GM18867 (cell line): ENCODE results near the gene SMC3.
A peak's percentile ranks its signal among the peaks of the same experiment; 100 is the strongest.
"Not testable (repeated sequence)": the region's sequence is repeated elsewhere in the genome, so short reads cannot be mapped to it uniquely, and the experiment has no call there.

Experiments used
- ATAC-seq: cut with Tn5 transposase; IDR thresholded peaks from one replicate; pipeline ENCODE4 v1.9.1; 2021; ENCODE audit warnings: mild to moderate bottlenecking, moderate library complexity; ENCODE audit not compliant: unreplicated experiment

The SMC3 gene

DNA sequence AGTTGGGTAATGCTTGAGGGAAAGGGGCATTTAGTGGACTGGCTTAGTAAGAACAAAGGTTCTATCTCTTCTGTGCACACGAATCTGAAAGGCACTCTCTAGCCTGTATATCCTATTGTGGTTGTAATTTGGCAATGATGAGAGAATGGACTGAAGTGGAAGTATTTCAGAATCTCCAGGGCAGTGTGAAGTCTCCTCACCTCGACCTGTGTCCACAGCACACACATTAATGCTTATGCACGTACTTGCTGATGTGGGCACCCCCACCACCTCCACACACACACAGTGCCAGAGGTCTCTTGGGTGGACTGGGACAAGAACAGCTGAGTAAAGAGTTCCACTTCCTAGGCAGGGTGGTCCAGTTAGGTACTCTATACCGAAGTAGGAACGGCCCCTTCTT, 6.9 kb downstream of the SMC3 start:
- ATAC-seq = no peak

DNA sequence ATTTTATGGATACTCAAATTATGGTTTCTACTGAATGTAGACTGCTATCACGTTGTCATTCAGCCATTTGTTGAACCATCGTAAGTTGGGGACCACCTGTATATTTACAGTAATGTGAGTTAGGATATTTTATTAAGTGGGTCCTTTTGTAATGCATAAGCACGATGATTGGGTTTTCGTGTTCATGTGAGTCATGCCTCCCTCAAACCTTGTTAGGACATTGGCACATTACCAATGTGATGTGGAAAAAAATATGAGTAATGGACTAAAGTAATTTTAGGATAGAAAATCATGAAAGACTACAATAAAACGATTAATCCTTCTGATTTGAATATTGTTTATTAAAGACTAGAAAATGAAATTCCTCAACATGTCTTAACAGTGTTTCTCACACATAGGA, 8.7 kb downstream of the SMC3 start:
- ATAC-seq = no peak

DNA sequence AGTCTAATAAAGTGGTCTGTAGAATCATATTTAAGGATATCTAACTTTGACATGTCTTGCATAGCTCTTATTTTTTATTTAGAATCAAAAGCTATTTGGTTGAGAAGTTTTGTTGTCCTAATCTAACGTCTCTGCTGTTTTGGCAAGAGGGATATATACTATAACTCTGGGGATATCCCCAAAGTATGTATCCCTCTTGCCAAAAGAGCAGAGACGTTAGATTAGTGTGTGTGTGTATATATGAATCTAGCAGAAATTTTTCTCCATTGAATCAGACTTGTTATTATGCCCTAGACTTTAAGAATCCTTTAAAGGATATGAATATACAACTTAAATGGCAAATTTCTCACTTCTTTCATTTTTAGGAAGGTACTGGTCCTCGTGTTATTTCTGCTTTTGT, 9.6 kb downstream of the SMC3 start:
- no peak for ATAC-seq

DNA sequence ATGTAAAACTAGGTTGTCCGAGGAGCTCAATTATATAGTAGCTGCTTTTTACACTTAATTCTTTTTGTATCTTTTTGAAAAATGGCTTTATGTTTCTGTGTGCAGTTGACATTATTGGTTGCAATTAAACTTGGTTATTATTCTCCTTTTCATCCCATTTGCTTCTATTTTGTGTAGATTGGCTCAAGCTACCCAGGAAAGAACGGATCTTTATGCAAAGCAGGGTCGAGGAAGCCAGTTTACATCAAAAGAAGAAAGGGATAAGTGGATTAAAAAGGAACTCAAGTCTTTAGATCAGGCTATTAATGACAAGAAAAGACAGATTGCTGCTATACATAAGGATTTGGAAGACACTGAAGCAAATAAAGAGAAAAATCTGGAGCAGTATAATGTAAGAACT, 16.5 kb downstream of the SMC3 start:
- ATAC-seq = no peak

DNA sequence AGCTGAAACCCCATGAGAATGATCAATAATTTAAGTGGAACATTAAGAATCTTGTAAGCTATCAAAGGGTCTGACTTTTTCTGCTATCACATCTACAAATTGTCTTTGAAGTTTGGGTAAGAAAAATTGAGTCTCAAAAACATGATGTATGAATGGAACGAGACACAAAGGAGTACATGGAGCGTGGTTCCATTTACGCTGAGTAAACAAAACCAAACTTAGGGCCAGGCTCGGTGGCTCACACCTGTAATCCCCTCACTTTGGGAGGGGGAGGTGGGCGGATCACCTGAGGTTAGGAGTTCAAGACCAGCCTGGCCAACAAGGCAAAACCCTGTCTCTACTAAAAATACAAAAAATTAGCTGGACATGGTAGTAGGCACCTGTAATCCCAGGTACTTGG, 24.3 kb downstream of the SMC3 start:
- ATAC-seq = no peak

DNA sequence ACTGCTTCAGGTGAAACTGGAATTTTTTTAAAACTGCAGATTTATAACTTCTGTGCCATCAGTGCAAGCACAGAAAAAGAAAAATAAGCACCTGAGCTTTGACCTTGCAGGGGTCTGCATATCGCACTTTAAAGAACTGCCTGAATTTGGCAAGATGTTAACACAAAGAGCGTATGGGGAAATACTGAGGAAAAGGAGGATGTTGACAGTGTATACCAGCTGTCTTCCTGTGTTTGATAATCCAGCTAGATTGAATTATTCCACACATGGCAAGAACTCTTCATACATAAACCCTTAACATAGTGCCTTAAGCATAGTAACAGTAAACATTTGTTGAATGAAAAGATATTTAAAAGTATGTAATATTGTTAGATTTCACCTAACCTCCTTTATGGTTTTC, 30.0 kb downstream of the SMC3 start:
- ATAC-seq = no peak

DNA sequence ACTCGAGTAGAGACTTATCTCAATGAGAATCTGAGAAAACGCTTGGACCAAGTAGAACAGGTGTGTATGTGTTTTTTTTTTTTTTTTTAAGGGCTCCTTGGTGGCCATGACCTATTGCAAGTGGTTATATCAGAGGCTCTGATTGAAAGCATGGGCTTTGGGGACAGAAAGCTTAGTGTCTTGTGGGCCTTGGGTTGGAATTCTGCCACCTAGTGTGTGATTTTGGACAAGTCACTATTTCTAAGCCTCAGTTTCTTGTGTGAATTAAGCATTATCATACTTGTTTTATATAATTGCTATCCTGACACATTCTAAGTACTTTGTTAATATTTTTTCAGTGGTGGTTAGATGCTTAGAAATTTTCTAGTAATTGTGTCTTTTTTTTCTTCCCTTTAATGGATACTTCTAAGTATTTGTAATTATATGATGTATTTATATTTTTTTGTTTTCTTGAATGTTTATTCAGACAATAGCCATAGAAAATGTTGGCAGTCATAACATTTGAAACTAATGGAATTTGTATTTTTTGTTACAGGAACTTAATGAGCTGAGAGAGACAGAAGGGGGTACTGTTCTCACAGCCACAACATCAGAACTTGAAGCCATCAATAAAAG, 33.1 kb downstream of the SMC3 start:
- no peak for ATAC-seq

DNA sequence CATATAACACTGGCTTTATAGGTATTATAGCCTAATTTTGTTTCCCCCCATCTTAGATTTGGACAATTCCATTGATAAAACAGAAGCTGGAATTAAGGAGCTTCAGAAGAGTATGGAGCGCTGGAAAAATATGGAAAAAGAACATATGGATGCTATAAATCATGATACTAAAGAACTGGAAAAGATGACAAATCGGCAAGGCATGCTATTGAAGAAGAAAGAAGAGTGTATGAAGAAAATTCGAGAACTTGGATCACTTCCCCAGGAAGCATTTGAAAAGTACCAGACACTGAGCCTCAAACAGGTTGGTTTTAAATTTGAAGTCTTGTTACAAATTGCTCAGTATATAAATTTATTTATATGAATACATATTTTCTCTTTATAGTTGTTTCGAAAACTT, 34.1 kb downstream of the SMC3 start:
- no peak for ATAC-seq

DNA sequence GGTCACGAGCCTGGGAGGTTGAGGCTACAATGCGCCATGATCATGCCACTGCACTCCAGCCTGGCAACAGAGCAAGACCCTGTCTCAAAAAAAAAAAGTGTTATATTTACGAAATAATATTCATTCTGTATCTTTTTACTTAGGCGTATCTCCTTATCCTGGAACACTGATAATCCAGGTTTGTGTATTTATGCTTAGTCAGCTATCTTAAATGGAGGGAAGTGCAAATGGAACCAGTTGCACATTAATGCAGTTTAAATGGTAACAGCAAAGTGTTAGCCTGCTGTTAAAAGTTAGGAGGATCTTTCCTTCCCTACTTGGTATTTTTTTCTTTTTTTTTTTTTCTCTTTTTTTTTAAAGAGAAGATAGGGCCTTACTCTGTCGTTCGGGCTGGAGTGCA, 40.6 kb downstream of the SMC3 start:
- ATAC-seq = no peak

DNA sequence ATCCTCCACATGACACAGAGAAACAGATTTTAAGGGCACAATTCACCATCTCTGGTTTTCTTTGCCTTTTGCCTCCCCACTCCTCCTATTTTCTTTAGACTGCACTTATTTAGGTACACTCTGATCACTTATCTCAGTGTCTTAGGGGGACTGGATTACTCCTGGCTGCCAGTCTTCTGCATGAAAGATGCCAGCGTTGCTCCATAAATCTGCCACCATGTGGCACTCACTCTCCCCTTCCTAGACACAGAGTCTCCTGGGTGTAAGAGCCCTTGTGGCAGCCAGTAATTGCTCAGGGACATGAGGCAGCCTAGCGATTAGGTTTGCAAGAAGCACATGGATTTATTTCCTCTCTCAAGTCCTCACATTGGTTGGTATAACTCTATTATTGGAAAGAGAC, 42.1 kb downstream of the SMC3 start:
- ATAC-seq = no peak

DNA sequence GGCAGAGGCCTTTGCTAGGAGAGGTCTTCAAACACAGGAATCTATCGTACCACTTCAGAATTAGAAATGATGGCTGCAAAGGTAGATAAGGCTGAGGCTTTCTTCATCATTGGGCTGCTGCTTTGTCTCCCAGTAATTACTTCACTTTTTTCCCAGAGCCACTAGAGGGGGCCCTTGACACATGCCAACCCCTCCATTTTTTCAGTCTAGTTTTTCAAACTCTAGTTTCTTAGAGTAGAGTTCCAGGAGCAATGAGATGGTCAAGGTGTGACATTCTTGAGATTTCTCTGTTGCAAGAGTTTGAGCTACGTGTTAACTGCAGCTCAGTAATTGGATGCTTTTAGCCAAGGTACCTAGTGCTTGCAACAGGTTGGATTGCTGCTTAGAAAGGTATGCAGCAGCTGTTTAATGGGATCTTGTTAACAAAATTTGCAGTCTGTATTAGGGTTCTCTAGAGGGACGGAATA, 42.8 kb downstream of the SMC3 start:
- peak; percentile 29 for ATAC-seq

DNA sequence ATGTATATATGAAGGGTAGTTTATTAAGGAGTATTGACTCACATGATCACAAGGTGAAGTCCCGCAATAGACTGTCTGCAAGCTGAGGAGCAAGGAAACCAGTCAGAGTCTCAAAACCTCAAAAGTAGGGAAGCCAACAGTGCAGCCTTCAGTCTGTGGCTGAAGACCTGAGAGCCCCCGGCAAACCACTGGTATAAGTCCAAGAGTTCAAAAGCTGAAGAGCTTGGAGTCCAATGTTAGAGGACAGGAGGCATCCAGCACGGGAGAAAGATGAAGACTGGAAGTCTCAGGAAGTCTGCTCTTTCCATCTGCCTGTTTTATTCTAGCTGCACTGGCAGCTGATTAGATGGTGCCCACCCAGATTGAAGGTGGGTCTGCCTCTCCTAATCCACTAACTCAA, 43.3 kb downstream of the SMC3 start:
- not testable (repeated sequence) for ATAC-seq

DNA sequence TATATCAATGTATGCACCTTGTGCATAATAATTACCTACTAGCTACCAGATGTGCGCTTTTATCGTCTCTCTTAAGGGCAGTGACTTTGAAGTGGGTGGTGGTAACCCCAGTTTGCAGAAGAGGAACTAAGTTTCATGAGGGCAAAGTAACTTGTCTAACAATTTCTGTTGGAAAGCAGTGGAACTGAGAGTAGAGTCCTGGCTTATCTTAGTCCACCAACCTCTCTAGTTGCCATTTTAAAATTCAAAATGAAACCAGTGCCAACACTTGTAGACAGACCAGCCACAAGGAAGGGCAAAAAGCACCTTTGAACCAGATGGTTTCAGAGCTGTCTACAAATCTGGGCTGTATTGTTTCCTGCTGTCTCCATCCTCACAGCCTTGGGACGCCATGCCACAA, 44.6 kb downstream of the SMC3 start:
- ATAC-seq = peak; percentile 36

DNA sequence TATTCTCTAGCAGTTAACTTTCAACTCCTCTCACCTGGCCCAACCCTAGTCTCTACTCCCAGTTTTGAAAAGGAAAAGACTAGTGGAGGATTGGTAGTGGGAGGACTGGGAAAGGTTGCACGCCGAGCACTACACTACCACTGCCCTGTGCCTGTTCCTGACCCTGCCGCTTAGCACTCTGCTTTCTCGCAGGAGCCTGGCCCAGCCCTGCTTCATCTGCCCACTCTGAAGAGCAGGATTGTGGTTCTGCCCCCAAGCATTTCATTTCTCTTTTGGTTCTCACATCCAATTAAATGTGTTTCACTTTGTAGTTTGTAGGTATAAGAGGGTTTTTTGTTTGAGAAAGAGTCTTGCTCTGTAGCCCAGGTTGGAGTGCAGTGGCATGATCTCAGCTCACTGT, 45.1 kb downstream of the SMC3 start:
- ATAC-seq = no peak

DNA sequence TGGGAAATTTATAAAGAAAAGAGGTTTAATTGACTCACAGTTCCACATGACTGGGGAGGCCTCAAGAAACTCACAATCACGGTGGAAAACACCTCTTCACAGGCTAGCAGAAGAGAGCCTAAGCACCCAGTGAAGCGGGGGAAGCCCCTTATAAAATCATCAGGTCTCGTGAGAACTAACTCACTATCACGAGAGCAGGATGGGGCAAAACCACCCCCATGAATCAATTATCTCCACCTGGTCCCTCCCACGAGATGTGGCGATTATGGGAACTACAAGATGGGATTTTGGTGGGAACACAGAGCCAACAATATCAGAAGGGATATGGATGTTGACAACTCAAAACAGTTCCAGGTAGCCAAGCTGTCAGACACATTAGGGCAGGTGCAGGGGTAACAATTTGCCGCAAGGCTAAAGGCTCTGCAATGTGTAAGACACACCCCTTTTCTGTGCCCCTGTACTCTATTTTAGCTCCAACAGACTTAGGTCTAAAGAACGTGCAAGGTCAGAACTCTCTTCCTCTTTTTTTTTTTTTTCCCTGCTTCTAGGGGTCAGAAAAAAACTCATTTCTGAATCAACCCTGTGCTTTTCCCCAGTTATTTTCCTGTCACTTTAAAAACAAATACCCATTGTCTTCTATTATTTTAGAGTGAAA, 46.0 kb downstream of the SMC3 start:
- ATAC-seq = peak; percentile 17

DNA sequence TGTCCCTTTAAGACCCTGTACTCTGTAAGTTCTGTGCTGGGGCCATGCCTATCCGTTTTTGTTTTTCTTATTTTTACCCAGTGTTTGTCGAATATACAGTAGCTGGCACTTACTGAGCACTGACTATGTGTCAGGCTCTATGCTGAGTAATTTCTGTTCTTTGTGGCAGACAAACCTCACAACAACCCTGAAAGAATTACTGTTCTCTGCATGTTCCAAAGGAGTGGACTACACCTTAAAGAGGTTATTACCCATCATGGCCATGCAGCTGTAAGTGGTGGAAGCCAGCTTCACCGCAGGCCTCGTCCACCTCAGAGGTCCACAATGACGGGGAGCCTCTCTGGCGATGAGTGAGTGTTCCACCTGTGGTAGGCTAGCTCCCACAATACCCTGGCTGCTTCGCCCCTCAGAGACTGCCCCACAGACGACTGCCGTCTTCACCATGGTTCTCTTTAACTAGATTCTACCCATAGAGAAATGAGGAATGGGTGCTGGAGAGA, 46.6 kb downstream of the SMC3 start:
- peak; percentile 53 for ATAC-seq

DNA sequence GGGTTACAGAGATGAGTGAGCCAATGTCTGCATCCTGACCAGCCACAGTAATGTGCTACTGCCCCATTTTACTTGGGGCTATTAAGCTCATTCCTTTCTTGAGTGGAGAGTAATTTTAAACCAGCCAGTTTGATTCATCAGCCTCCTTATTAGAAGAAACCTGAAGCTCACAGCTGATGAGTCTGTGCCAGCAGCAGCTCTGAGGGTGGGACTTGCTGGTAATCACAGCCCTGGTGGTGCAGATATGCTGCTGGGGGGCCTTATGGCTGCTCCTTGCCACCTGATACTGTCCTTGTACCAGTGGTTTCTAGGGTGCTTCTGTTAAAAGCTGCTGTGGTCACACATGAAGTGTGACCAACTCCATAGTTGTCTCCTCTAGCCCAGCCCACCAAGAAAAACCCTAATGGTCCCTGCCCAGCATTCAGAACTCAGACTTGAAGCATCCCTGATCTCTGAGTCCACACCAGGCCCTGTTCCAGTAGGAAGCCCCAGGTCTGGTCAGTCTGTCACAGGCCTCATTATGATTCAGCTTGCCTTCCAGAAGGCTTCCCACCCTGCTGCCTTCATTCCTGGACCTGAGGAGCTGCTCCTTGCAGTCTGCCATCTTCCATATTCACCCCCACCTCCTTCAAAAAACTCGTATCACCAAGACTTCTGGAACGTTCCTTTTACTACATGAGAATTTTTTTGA, 47.7 kb downstream of the SMC3 start:
- ATAC-seq = no peak

DNA sequence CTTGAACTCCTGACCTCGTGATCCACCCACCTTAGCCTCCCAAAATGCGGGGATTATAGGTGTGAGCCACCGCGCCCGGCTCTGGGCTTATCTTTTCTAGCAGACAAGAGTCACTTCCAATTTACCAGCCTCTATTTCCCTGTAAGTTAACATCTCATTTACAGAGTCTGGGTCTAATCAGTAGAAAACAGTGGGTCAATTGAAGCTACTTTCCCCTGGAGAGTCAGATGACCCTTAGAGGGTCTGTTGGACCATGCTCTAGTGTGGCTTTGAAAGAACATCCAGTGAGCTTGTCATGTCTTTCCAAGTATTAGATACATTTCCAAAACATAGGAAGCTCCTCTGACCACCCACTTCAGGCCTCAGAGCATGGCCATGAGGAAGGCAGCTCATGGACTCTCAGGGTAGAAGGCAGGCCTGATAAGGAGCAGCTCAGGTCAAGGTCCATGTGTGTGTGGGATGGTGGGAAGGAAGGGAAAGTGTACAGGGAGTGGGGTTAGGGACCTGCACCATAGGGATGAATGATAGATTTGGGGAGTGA, 49.1 kb downstream of the SMC3 start:
- no peak for ATAC-seq

DNA sequence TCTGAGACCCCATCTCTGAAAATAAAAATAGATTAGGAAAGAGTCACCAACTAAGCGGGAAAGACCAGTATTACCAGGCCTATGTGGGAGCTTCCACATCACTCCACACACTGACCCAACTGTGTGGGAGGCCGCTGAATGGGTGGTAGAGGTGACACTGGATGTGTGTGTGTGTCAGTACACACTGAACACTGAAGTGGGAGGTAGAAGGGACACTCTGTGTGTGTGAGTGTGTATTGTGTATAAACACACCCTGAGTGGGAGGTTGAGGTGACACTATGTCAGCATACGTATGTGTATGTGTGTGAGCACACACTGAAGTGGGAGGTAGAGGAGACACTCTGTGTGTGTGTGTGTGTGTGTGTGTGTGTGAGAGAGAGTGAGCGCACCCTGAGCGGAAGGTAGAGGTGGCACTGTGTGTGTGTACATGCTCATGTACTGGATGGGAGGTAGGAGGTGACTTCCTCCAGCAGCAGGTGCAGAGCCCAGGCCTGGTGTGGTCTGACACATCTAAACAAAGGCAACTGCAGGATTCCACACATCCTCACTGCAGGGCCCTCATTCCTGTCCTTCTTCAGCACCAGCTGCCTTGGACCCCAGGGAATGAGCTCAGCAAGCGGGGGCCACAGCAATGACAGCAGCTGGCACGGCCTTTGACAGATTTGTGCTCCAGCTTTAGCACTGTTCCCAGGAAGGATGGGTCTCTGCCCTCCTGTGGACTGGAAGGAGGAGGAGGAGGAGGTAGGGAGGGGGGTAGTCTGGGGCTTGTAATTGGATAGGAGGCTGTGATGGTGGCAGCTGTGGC, 50.1 kb downstream of the SMC3 start:
- ATAC-seq = no peak

DNA sequence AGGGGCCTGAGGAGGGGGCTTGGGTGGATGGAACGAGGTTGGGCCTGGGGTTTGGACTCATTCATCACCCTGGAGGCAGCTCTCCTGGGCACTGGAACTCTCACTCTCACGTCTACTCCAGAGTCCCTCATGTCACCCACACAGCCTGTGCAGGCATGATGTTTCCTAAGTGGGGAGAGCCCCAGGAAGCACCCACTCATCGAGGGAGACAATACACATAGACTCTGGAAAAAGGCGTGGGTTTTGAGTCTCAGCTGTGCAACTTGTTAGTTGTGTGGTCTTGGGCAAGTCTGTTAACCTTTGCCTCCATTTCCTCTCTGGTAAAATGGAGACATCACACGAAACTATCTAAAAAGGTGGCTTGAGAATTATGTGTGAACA, 50.7 kb downstream of the SMC3 start:
- ATAC-seq = no peak
